Measurements from ENCODE around the gene TBC1D24.

TBC1D24 gene

GRCh38 chr16:2450975-2451381 is 23.9 kb upstream of the TBC1D24 start:
- no peak for DNase-seq

GRCh38 chr16:2451851-2452320 is 23.0 kb upstream of the TBC1D24 start:
- no peak for DNase-seq

GRCh38 chr16:2452650-2453049 is 22.3 kb upstream of the TBC1D24 start:
- no peak for DNase-seq

- DNase-seq = no peak
Observed at GRCh38 chr16:2455081-2455845, 19.7 kb upstream of the TBC1D24 start.

- DNase-seq = no peak
Observed at GRCh38 chr16:2456551-2457153, 18.3 kb upstream of the TBC1D24 start.

GRCh38 chr16:2457267-2457666 is 17.7 kb upstream of the TBC1D24 start:
- no peak for DNase-seq

- no peak for DNase-seq
Observed at GRCh38 chr16:2457946-2458345, 17.0 kb upstream of the TBC1D24 start.

- DNase-seq = no peak
Observed at GRCh38 chr16:2458887-2459646, 15.9 kb upstream of the TBC1D24 start.

GRCh38 chr16:2459647-2460390 is 15.1 kb upstream of the TBC1D24 start, which contains the start of gene TEDC2:
Gene TEDC2 (plus strand): TSS chr16:2460109. CDS start chr16:2460145, 36 bp downstream.
- peak; percentile 98 for DNase-seq

- no peak for DNase-seq
Observed at GRCh38 chr16:2460391-2460713, 14.6 kb upstream of the TBC1D24 start.

GRCh38 chr16:2460916-2461315 is 14.0 kb upstream of the TBC1D24 start:
- no peak for DNase-seq

- DNase-seq = no peak
Observed at GRCh38 chr16:2462031-2462866, 12.7 kb upstream of the TBC1D24 start.

- no peak for DNase-seq
Observed at GRCh38 chr16:2464333-2464732, 10.6 kb upstream of the TBC1D24 start.

- DNase-seq = no peak
Observed at GRCh38 chr16:2465653-2466415, 9.1 kb upstream of the TBC1D24 start.

GRCh38 chr16:2466667-2467527 is 8.0 kb upstream of the TBC1D24 start:
- DNase-seq = no peak

- no peak for DNase-seq
Observed at GRCh38 chr16:2467528-2468232, 7.2 kb upstream of the TBC1D24 start.

GRCh38 chr16:2468233-2468724 is 6.6 kb upstream of the TBC1D24 start:
- DNase-seq = no peak

- DNase-seq = no peak
Observed at GRCh38 chr16:2468725-2469398, 6.1 kb upstream of the TBC1D24 start.
